Liver (tissue), 9 donors: ENCODE results near the gene PCNX4. TPM values are rescaled to one million over a fixed set of nuclear protein-coding genes. Genes with fewer than 3 reads are reported as not detected.

ENCODE experiments used
- DNase-seq: peaks from one replicate; pipeline ENCODE4 v3.0.0-alpha.2; 2017; ENCODE audit warnings: low spot score
- H3K27ac ChIP-seq, 2 donors: one replicate each; pipeline ENCODE4 v1.7.0; 2013; ENCODE audit warnings: inconsistent platforms in 2 of 2, low read length in 2 of 2, control low read depth in 1 of 2, low read depth in 1 of 2, mild to moderate bottlenecking in 1 of 2
- H3K27me3 ChIP-seq, 4 donors: one replicate each; pipeline versions ENCODE4 v1.6.1 to v1.7.0; 2013; ENCODE audit warnings: low read length in 3 of 4, inconsistent platforms in 1 of 4, mild to moderate bottlenecking in 1 of 4, moderate library complexity in 1 of 4; ENCODE audit not compliant: control insufficient read depth in 4 of 4, insufficient read depth in 4 of 4
- H3K36me3 ChIP-seq, 4 donors: one replicate each; pipeline versions ENCODE4 v1.6.1 to v1.7.0; 2013; ENCODE audit warnings: low read length in 3 of 4, mild to moderate bottlenecking in 3 of 4, low read depth in 1 of 4, moderate library complexity in 1 of 4; ENCODE audit not compliant: control insufficient read depth in 4 of 4, insufficient read depth in 3 of 4
- H3K4me1 ChIP-seq, 4 donors: one replicate each; pipeline versions ENCODE4 v1.6.1 to v1.7.0; 2013; ENCODE audit warnings: low read length in 3 of 4, mild to moderate bottlenecking in 3 of 4, moderate library complexity in 1 of 4; ENCODE audit not compliant: control insufficient read depth in 4 of 4, insufficient read depth in 4 of 4
- H3K4me3 ChIP-seq, 3 donors: one replicate each; pipeline versions ENCODE4 v1.6.1 to v1.7.0; 2013; ENCODE audit warnings: low read length in 3 of 3, control low read depth in 1 of 3, low read depth in 1 of 3, mild to moderate bottlenecking in 1 of 3
- H3K9ac ChIP-seq, 2 donors: one replicate each; pipeline ENCODE4 v1.7.0; 2013; ENCODE audit warnings: low read length in 2 of 2, mild to moderate bottlenecking in 2 of 2, moderate library complexity in 2 of 2, control low read depth in 1 of 2, low read depth in 1 of 2
- H3K9me3 ChIP-seq, 4 donors: one replicate each; pipeline versions ENCODE4 v1.6.1 to v1.7.0; 2013; ENCODE audit warnings: low read length in 3 of 4; ENCODE audit not compliant: control insufficient read depth in 4 of 4
- FOXA1 ChIP-seq: IDR thresholded peaks from 2 replicates; pipeline ENCODE4 v1.6.1; 2016; ENCODE audit warnings: antibody characterized with exemption
- FOXA2 ChIP-seq: IDR thresholded peaks from 2 replicates; pipeline ENCODE4 v1.6.1; 2016; ENCODE audit warnings: antibody characterized with exemption
- GABPA ChIP-seq, 2 donors: IDR thresholded peaks in 1 of 2; conservative IDR thresholded peaks in 1 of 2; 2 replicates each; pipeline ENCODE4 v1.6.1; 2016; ENCODE audit warnings: antibody characterized with exemption in 2 of 2, mild to moderate bottlenecking in 1 of 2, moderate library complexity in 1 of 2
- HNF4A ChIP-seq, 2 donors: conservative IDR thresholded peaks; 2 replicates each; pipeline ENCODE4 v1.6.1; 2016; ENCODE audit warnings: antibody characterized with exemption in 2 of 2, mild to moderate bottlenecking in 2 of 2
- HNF4G ChIP-seq: IDR thresholded peaks from 2 replicates; pipeline ENCODE4 v1.6.1; 2016; ENCODE audit warnings: antibody characterized with exemption
- RAD21 ChIP-seq, 2 donors: IDR thresholded peaks; 2 replicates each; pipeline ENCODE4 v1.6.1; 2016; ENCODE audit warnings: antibody characterized with exemption in 2 of 2, mild to moderate bottlenecking in 2 of 2
- TAF1 ChIP-seq: conservative IDR thresholded peaks from 2 replicates; pipeline ENCODE4 v1.6.1; 2016; ENCODE audit warnings: antibody characterized with exemption, mild to moderate bottlenecking
- WGBS: extraction: QIAGEN DNeasy Blood & Tissue Kit; methylation state at CpG from one replicate; pipeline ENCODE4 v1.1.7; 2013; 5-methylcytosine and 5-hydroxymethylcytosine counted together
- polyA plus RNA-seq, 2 donors: library from polyadenylated mRNA; stranded (reverse) in 1 of 2; unstranded in 1 of 2; fragments of 200-250 nt in 1 of 2; fragments of >200 nt in 1 of 2; fragmentation: Nextera tagmentation in 1 of 2; extraction: Ambion mirVana in 1 of 2; gene quantifications; one replicate each; pipeline versions ENCODE4 v1.2.1 to v1.2.3, GENCODE V29; 2013 to 2015
- total RNA-seq, 2 donors: library from RNA; depleted of rRNA; stranded (reverse); fragments of >200 nt; gene quantifications; one replicate each; pipeline ENCODE4 v1.2.3, GENCODE V29; 2014
- TF ChIP-seq, protein P1 (sequence below): IDR thresholded peaks from 2 replicates; pipeline ENCODE4 v1.6.1; 2016; ENCODE audit warnings: antibody characterized with exemption, mild to moderate bottlenecking
- TF ChIP-seq, protein P2 (sequence below): IDR thresholded peaks from 2 replicates; pipeline ENCODE4 v1.6.1; 2016; ENCODE audit warnings: antibody characterized with exemption
- TF ChIP-seq, protein P3 (sequence below): IDR thresholded peaks from 2 replicates; pipeline ENCODE4 v1.6.1; 2016; ENCODE audit warnings: antibody characterized with exemption
- TF ChIP-seq, protein P4 (sequence below): fragments of 150-350 bp; IDR thresholded peaks from 2 replicates; pipeline ENCODE4 v1.5.1; 2017; ENCODE audit warnings: improper control_type of control experiment, low read depth, low read length; ENCODE audit not compliant: missing input control
- donor health status: healthy.
- donor health status: healthy.
- donor health status: healthy.
- donor health status: healthy.
- donor health status: healthy.

PCNX4 gene
- total and polyA plus RNA-seq, 4 donors, result 5.4 to 30.6 (median 14.1) TPM

DNA sequence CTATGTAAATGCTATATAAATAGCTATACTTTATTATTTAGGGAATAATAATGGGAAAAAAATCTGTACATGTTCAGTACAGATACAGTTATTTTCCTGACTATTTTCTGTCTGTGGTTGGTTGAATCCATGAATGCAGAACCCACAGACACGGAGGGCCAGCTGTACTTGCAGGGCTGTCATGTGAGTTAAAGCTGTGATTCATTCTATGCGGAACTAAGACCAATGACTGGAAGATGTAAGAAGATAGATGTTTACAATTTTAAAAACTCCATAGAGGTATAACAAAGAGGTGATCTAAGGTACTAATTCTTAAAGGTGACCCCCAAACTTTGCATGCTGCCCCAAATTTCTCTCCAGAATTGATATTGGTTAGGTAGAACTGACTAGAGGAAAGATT, 14.6 kb downstream of the PCNX4 start:
- Histone ChIP-seq H3K27ac (no peak overlapping the region), H3K9ac (no peak overlapping the region), H3K4me3 (no peak overlapping the region), H3K36me3 (peaks cover 2 to 5% (median 3%) of the 10 kb centered on the region in 4 donors), H3K9me3 (no peaks in the 10 kb centered on the region), H3K4me1 (no peaks in the 10 kb centered on the region), H3K27me3 (no peaks in the 10 kb centered on the region)
- 78% methylated on average over 2 of the region's 2 CpGs for WGBS
- TF ChIP-seq, protein P1, sequence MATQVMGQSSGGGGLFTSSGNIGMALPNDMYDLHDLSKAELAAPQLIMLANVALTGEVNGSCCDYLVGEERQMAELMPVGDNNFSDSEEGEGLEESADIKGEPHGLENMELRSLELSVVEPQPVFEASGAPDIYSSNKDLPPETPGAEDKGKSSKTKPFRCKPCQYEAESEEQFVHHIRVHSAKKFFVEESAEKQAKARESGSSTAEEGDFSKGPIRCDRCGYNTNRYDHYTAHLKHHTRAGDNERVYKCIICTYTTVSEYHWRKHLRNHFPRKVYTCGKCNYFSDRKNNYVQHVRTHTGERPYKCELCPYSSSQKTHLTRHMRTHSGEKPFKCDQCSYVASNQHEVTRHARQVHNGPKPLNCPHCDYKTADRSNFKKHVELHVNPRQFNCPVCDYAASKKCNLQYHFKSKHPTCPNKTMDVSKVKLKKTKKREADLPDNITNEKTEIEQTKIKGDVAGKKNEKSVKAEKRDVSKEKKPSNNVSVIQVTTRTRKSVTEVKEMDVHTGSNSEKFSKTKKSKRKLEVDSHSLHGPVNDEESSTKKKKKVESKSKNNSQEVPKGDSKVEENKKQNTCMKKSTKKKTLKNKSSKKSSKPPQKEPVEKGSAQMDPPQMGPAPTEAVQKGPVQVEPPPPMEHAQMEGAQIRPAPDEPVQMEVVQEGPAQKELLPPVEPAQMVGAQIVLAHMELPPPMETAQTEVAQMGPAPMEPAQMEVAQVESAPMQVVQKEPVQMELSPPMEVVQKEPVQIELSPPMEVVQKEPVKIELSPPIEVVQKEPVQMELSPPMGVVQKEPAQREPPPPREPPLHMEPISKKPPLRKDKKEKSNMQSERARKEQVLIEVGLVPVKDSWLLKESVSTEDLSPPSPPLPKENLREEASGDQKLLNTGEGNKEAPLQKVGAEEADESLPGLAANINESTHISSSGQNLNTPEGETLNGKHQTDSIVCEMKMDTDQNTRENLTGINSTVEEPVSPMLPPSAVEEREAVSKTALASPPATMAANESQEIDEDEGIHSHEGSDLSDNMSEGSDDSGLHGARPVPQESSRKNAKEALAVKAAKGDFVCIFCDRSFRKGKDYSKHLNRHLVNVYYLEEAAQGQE, result no peak
- TF ChIP-seq, protein P2, sequence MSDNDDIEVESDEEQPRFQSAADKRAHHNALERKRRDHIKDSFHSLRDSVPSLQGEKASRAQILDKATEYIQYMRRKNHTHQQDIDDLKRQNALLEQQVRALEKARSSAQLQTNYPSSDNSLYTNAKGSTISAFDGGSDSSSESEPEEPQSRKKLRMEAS, result no peak
- TF ChIP-seq, protein P3, sequence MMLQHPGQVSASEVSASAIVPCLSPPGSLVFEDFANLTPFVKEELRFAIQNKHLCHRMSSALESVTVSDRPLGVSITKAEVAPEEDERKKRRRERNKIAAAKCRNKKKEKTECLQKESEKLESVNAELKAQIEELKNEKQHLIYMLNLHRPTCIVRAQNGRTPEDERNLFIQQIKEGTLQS, result no peak
- no peak for TF ChIP-seq HNF4G
- TF ChIP-seq HNF4A (conservative IDR thresholded peaks at IDR 0.05), result no peak
- TF ChIP-seq, protein P4, sequence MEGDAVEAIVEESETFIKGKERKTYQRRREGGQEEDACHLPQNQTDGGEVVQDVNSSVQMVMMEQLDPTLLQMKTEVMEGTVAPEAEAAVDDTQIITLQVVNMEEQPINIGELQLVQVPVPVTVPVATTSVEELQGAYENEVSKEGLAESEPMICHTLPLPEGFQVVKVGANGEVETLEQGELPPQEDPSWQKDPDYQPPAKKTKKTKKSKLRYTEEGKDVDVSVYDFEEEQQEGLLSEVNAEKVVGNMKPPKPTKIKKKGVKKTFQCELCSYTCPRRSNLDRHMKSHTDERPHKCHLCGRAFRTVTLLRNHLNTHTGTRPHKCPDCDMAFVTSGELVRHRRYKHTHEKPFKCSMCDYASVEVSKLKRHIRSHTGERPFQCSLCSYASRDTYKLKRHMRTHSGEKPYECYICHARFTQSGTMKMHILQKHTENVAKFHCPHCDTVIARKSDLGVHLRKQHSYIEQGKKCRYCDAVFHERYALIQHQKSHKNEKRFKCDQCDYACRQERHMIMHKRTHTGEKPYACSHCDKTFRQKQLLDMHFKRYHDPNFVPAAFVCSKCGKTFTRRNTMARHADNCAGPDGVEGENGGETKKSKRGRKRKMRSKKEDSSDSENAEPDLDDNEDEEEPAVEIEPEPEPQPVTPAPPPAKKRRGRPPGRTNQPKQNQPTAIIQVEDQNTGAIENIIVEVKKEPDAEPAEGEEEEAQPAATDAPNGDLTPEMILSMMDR, result no peak
- TF ChIP-seq GABPA (IDR thresholded peaks at IDR 0.05 in 1 of 2, conservative IDR thresholded peaks at IDR 0.05 in 1 of 2), result no peak
- no peak for TF ChIP-seq FOXA1
- no peak for TF ChIP-seq FOXA2
- no peak for TF ChIP-seq RAD21 (IDR thresholded peaks at IDR 0.05)
- TF ChIP-seq TAF1, result no peak
- DNase-seq, result no peak

DNA sequence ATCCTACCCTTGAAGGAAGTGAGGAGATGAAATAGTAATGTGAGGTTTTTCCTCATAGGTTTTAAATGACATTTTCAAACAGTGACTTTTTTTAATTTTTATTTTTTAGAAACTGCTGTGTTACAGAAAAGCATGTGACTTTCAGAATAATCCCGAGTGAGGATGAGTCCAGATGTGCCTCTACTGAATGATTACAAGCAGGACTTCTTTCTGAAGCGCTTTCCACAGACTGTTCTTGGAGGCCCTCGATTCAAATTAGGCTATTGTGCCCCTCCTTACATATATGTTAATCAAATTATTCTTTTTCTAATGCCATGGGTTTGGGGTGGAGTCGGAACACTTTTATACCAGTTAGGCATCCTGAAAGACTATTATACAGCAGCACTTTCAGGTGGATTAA, 15.8 kb downstream of the PCNX4 start:
- Histone ChIP-seq H3K9me3 (no peaks in the 10 kb centered on the region), H3K27me3 (no peaks in the 10 kb centered on the region), H3K27ac (no peak overlapping the region), H3K9ac (no peak overlapping the region), H3K4me1 (no peaks in the 10 kb centered on the region), H3K4me3 (no peak overlapping the region), H3K36me3 (peaks cover 2 to 5% (median 3%) of the 10 kb centered on the region in 4 donors)
- DNase-seq, result no peak
- 93% methylated on average over 4 of the region's 4 CpGs for WGBS
- TF ChIP-seq, protein P4, result no peak
